Left lung (tissue), 14 donors: Measurements from ENCODE around the gene NT5C. TPM values are rescaled to one million over a fixed set of nuclear protein-coding genes. Genes with fewer than 3 reads are reported as not detected.

Experiments
- ATAC-seq: fragments of 200-7000 bp; cut with Tn5 transposase; one replicate; pipeline ENCODE4 v1.9.1; 2020; ENCODE audit warnings: moderate library complexity
- DNase-seq, 4 donors: peaks; one replicate each; pipeline ENCODE4 v3.0.0-alpha.2; 2013 to 2020
- H3K27ac ChIP-seq, 2 donors: fragments of 200-600 bp; sonication (generic) in 1 of 2; one replicate each; pipeline versions ENCODE4 v1.5.0 to v1.8.0; 2020 to 2021
- H3K27me3 ChIP-seq, 2 donors: fragments of 200-600 bp; sonication (generic) in 1 of 2; one replicate each; pipeline versions ENCODE4 v1.5.0 to v1.8.0; 2020 to 2021
- H3K36me3 ChIP-seq, 2 donors: fragments of 200-600 bp; sonication (generic) in 1 of 2; one replicate each; pipeline versions ENCODE4 v1.5.0 to v1.8.0; 2020 to 2021
- H3K4me1 ChIP-seq, 2 donors: fragments of 200-600 bp; one replicate each; pipeline ENCODE4 v1.8.0; 2021
- H3K4me3 ChIP-seq, 2 donors: fragments of 200-600 bp; sonication (generic) in 1 of 2; one replicate each; pipeline versions ENCODE4 v1.5.0 to v1.8.0; 2020 to 2021; ENCODE audit warnings: mild to moderate bottlenecking in 1 of 2
- H3K9me3 ChIP-seq, 2 donors: fragments of 200-600 bp; sonication (generic) in 1 of 2; one replicate each; pipeline versions ENCODE4 v1.5.0 to v1.8.0; 2020 to 2021
- intact Hi-C, 2 donors: fragments of 100-400 bp; cut with DNase I; formaldehyde crosslinking; loops; one replicate each; pipeline versions ENCODE4 v1.11.2 to v1.14.2; 2022
- long read RNA-seq, 12 donors: library from polyadenylated mRNA in 2 of 12; unstranded in 2 of 12; transcript quantifications; one replicate each; pipeline ENCODE4 v2.0.0 and lab custom pipeline, GENCODE V29; 2019 to 2026
- polyA plus RNA-seq, 6 donors: library from polyadenylated mRNA; unstranded; fragments of 120-200 nt; gene quantifications; one replicate each; pipeline ENCODE4 v1.2.1, GENCODE V29; 2013; ENCODE audit not compliant: insufficient read length in 6 of 6
- total RNA-seq, 2 donors: library from RNA; stranded (reverse); fragmentation: NEBNext Ultra II Directional; extraction: Animal tissue kit (Norgen Biotek cat#: 25700); gene quantifications; one replicate each; pipeline ENCODE4 v1.2.1, GENCODE V29; 2021
- TF ChIP-seq, protein P1 (sequence below), 2 donors: fragments of 200-600 bp; sonication (generic) in 1 of 2; IDR thresholded peaks; one replicate each; pipeline versions ENCODE4 v1.5.0 to v1.8.0; 2021; ENCODE audit warnings: antibody characterized with exemption in 2 of 2
- donor health status: DM: no; HTN: yes; CAD: no.
- donor health status: DM: no; HTN: no; CAD: no.

The NT5C gene
- total RNA-seq (10 to 100 TPM; 26.0 to 39.9 TPM), polyA plus RNA-seq (10 to 100 TPM; 37.6 to 56.2 (median 45.9) TPM)
- long read RNA-seq, donor 1, transcript NT5C-201 (5 exons, 954 nt): major isoform, 22 of 42 reads
- long read RNA-seq, donor 1, partial matches to known transcripts: 0 of 42 reads
- long read RNA-seq, donor 1, other reads (novel, unspliced or antisense): 5 of 42 reads
- long read RNA-seq, donor 2, transcript NT5C-201 (5 exons, 954 nt): major isoform, 16 of 27 reads
- long read RNA-seq, donor 2, transcript NT5C-214 (2 exons, 503 nt): minor isoform, 5 of 27 reads
- long read RNA-seq, donor 2, partial matches to known transcripts: 0 of 27 reads
- long read RNA-seq, donor 2, other reads (novel, unspliced or antisense): 0 of 27 reads
- long read RNA-seq, donor 3, transcript NT5C-201 (5 exons, 954 nt): major isoform, 16 of 33 reads
- long read RNA-seq, donor 3, partial matches to known transcripts: 0 of 33 reads
- long read RNA-seq, donor 3, other reads (novel, unspliced or antisense): 0 of 33 reads
- long read RNA-seq, donor 4, transcript NT5C-201 (5 exons, 954 nt): major isoform, 31 of 48 reads
- long read RNA-seq, donor 4, partial matches to known transcripts: 0 of 48 reads
- long read RNA-seq, donor 4, other reads (novel, unspliced or antisense): 2 of 48 reads
- long read RNA-seq, donor 5, transcript NT5C-201 (5 exons, 954 nt): major isoform, 22 of 35 reads
- long read RNA-seq, donor 5, transcript NT5C-212 (4 exons, 921 nt): minor isoform, 6 of 35 reads
- long read RNA-seq, donor 5, partial matches to known transcripts: 0 of 35 reads
- long read RNA-seq, donor 5, other reads (novel, unspliced or antisense): 0 of 35 reads
- long read RNA-seq, donor 6, transcript NT5C-214 (2 exons, 503 nt): minor isoform, 9 of 32 reads
- long read RNA-seq, donor 6, transcript NT5C-201 (5 exons, 954 nt): major isoform, 14 of 32 reads
- long read RNA-seq, donor 6, partial matches to known transcripts: 0 of 32 reads
- long read RNA-seq, donor 6, other reads (novel, unspliced or antisense): 0 of 32 reads
- long read RNA-seq, donor 7, transcript NT5C-201 (5 exons, 954 nt): major isoform, 16 of 27 reads
- long read RNA-seq, donor 7, partial matches to known transcripts: 0 of 27 reads
- long read RNA-seq, donor 7, other reads (novel, unspliced or antisense): 0 of 27 reads
- long read RNA-seq, donor 8, transcript NT5C-201 (5 exons, 954 nt): major isoform, 11 of 17 reads
- long read RNA-seq, donor 8, partial matches to known transcripts: 0 of 17 reads
- long read RNA-seq, donor 8, other reads (novel, unspliced or antisense): 0 of 17 reads
- long read RNA-seq, donor 9, partial matches to known transcripts: 0 of 1 reads
- long read RNA-seq, donor 9, other reads (novel, unspliced or antisense): 0 of 1 reads
- long read RNA-seq, donor 10, transcript NT5C-206 (4 exons, 726 nt): minor isoform, 6 of 120 reads
- long read RNA-seq, donor 10, transcript NT5C-201 (5 exons, 954 nt): major isoform, 79 of 120 reads
- long read RNA-seq, donor 10, partial matches to known transcripts: 3 of 120 reads
- long read RNA-seq, donor 10, other reads (novel, unspliced or antisense): 17 of 120 reads
- long read RNA-seq, donor 11: 0 reads
- long read RNA-seq, donor 12, transcript NT5C-201 (5 exons, 954 nt): major isoform, 17 of 32 reads
- long read RNA-seq, donor 12, transcript NT5C-214 (2 exons, 503 nt): minor isoform, 8 of 32 reads
- long read RNA-seq, donor 12, partial matches to known transcripts: 0 of 32 reads
- long read RNA-seq, donor 12, other reads (novel, unspliced or antisense): 0 of 32 reads

DNA sequence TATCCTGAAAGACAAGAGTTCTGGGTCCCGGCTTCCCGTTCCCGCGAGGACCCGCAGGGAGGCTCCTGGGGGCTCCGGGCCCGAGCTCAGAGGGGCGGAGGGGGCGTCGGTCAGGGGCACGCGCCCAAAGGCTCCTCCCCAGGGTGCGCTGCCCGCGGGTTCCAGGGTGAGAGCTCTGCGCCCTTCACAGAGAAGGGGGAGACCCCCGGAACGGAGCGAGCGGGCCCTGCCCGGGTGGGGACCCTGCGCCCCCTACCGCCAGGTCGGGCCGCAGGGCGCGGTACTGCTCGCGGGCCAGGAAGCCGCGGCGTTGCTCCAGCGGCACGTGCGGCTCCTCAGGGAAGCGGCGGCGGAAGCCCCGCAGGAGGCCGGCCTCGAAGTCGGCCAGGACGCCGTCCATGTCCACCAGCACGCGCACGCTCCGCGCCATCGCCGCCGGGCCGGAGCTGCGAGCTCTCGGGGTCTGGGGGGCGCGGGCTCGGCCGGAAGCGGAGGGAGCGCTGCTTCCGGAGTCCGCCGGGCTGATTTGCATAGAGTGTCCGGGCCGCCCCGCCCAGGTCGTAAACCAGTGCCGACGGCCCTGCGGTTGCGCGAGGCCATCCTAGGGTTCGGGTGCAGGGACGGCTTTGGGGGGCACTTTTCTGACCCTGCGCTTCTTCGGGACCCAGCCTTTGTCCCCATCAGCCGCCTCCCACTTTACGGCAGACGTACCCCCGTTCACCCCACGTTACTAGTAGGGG, at the start of gene NT5C:
Gene NT5C (minus strand): TSS at position 465 of the 740 bp plus-strand sequence. CDS start 35 bp downstream, at position 430.
- H3K4me1 ChIP-seq: peaks cover 10 to 30% of the 10 kb centered on the region in 2 donors
- peak; percentile 82 to 95 (median 84) for DNase-seq
- intact Hi-C loops: no loop called here
- H3K9me3 ChIP-seq: no peaks in the 10 kb centered on the region
- H3K27me3 ChIP-seq: no peaks in the 10 kb centered on the region
- TF ChIP-seq, protein P1, sequence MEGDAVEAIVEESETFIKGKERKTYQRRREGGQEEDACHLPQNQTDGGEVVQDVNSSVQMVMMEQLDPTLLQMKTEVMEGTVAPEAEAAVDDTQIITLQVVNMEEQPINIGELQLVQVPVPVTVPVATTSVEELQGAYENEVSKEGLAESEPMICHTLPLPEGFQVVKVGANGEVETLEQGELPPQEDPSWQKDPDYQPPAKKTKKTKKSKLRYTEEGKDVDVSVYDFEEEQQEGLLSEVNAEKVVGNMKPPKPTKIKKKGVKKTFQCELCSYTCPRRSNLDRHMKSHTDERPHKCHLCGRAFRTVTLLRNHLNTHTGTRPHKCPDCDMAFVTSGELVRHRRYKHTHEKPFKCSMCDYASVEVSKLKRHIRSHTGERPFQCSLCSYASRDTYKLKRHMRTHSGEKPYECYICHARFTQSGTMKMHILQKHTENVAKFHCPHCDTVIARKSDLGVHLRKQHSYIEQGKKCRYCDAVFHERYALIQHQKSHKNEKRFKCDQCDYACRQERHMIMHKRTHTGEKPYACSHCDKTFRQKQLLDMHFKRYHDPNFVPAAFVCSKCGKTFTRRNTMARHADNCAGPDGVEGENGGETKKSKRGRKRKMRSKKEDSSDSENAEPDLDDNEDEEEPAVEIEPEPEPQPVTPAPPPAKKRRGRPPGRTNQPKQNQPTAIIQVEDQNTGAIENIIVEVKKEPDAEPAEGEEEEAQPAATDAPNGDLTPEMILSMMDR (IDR thresholded peaks at IDR 0.05): peak; percentile 56 to 71
- peak within 1 kb of the TSS; percentile 87 to 92 for H3K27ac ChIP-seq
- peak; percentile 93 for ATAC-seq
- peak within 1 kb of the TSS; percentile 62 to 86 for H3K4me3 ChIP-seq
- H3K36me3 ChIP-seq: peaks cover 0 to 36% of the 10 kb centered on the region in 2 donors

DNA sequence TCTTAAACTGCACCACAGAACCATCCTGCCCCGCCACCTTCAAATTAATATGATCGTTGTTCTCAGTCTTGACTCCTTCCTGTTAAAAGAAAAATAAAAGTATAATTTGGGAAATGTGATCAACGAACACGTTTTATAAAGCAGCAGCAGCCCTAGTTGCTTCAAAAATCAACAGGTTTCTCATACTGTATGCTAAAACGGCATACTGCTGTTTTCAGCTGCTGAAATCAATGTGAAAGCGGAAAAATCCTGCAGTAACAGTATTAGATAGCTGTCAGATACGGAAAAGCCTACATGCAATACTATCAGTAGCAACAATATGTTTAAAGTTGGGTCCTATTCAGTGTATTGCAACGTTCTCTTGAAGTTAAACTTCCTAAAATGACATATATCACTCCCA, 49.6 kb upstream of the NT5C start:
- Histone ChIP-seq H3K36me3 (peaks cover 0 to 42% of the 10 kb centered on the region in 2 donors), H3K9me3 (no peaks in the 10 kb centered on the region), H3K27ac (peak overlapping the region; percentile 99), H3K4me1 (peaks cover 0 to 34% of the 10 kb centered on the region in 2 donors), H3K4me3 (peak overlapping the region; percentile 94 to 96), H3K27me3 (no peaks in the 10 kb centered on the region)
- DNase-seq: no peak
- TF ChIP-seq, protein P1 (IDR thresholded peaks at IDR 0.05): no peak
- no peak for ATAC-seq
- intact Hi-C loops: no loop called here

DNA sequence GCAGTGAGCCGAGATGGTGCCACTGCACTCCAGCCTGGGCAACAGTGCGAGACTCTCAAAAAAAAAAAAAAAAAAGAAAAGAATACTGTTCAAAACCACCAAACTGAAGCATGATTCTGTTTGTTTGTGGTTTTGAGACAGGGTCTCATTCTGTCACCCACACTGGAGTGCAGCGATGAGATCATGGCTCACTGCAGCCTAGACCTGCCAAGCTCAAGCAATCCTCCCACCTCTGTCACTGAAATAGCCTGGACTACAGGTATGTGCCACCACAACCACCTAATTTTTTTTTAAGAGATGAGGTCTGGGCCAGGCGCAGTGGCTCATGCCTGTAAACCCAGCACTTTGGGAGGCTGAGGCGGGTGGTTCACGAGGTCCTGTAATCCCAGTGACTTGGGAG, 46.9 kb upstream of the NT5C start:
- peaks cover 0 to 69% of the 10 kb centered on the region in 2 donors for H3K36me3 ChIP-seq
- no peak for ATAC-seq

More for the DNA sequence above, 46.9 kb upstream of the NT5C start:
- intact Hi-C loops: loop anchor here in 1 of 2 donors (10.0 kb wide), 1 partner anchor 64 kb away; no protein-coding TSS in a partner anchor
- Histone ChIP-seq H3K27me3 (no peaks in the 10 kb centered on the region), H3K9me3 (no peaks in the 10 kb centered on the region), H3K27ac (no peak overlapping the region), H3K4me1 (peaks cover 0 to 29% of the 10 kb centered on the region in 2 donors), H3K4me3 (no peak overlapping the region)
- TF ChIP-seq, protein P1 (IDR thresholded peaks at IDR 0.05): no peak
- no peak for DNase-seq
